ENCODE data around the gene FAM13A.

FAM13A gene

DNA sequence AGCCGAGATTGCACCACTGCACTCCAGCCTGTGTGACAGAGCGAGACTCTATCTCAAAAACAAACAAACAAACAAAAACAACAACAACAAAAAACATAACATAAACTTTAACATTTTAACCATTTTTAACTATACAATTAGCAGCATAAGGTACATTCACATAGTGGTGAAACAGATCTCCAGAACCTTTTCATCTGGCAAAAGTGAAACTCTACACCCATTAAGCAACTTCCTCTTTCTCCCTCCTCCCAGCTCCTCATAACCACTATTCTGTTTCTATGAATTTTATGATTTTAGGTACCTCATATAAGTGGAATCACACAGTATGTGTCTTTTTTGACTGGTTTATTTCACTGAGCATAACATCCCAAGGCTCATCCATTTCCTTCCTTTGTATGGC is 103.6 kb downstream of the FAM13A start:
- DNase-seq (ENCODE audit: low read depth): peak; percentile 36
- no peak overlapping the region for H3K4me3 ChIP-seq (replicated peaks; ENCODE audit: low read depth, low read length)

DNA sequence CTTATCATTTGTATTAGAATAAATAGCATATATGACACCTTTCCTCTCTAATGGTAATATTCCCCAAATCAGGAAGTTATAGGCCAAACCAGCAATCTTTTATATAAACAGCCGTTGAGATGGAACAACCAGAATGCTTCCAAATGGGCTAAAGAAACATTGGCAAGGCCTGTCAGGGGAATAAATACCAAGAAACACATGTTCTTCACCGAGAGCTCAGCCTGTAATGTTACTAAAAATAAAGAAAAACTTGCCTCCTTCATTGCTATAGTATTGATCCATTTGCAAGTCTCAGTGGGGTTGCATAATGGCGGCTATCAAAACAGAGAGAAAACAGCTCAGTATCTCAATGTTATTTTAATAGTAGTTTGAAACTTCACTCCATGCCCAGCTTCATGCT is 104.9 kb downstream of the FAM13A start:
- TF ChIP-seq, protein P1, sequence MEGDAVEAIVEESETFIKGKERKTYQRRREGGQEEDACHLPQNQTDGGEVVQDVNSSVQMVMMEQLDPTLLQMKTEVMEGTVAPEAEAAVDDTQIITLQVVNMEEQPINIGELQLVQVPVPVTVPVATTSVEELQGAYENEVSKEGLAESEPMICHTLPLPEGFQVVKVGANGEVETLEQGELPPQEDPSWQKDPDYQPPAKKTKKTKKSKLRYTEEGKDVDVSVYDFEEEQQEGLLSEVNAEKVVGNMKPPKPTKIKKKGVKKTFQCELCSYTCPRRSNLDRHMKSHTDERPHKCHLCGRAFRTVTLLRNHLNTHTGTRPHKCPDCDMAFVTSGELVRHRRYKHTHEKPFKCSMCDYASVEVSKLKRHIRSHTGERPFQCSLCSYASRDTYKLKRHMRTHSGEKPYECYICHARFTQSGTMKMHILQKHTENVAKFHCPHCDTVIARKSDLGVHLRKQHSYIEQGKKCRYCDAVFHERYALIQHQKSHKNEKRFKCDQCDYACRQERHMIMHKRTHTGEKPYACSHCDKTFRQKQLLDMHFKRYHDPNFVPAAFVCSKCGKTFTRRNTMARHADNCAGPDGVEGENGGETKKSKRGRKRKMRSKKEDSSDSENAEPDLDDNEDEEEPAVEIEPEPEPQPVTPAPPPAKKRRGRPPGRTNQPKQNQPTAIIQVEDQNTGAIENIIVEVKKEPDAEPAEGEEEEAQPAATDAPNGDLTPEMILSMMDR (IDR thresholded peaks at IDR 0.05; ENCODE audit: low read length, missing control alignments): no peak
- H3K4me3 ChIP-seq (replicated peaks; ENCODE audit: low read depth, low read length): no peak overlapping the region
- DNase-seq (ENCODE audit: low read depth): no peak

More for the DNA sequence above, 103.6 kb downstream of the FAM13A start:
- TF ChIP-seq, protein P1 (IDR thresholded peaks at IDR 0.05; ENCODE audit: low read length, missing control alignments): no peak

DNA sequence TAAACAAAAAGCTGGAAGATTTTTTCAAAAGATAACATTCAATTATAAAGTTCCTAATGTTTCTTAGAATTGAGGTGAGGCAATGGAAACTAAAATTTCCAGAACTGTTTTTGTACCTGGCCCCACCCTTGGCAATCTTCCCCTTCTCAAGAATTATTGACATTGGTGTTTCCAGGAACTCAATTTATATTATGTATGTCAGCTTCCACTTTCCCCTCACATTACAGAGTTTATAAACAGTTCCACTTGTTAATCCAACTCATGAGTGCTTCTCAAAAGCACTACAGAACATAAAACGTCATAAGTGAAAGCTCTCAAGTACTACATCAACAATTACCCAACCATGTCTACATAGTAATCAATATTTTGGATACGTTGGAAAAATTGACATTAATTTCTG is 107.4 kb downstream of the FAM13A start:
- DNase-seq (ENCODE audit: low read depth): no peak
- TF ChIP-seq, protein P1 (IDR thresholded peaks at IDR 0.05; ENCODE audit: low read length, missing control alignments): no peak
- H3K4me3 ChIP-seq (replicated peaks; ENCODE audit: low read depth, low read length): no peak overlapping the region

DNA sequence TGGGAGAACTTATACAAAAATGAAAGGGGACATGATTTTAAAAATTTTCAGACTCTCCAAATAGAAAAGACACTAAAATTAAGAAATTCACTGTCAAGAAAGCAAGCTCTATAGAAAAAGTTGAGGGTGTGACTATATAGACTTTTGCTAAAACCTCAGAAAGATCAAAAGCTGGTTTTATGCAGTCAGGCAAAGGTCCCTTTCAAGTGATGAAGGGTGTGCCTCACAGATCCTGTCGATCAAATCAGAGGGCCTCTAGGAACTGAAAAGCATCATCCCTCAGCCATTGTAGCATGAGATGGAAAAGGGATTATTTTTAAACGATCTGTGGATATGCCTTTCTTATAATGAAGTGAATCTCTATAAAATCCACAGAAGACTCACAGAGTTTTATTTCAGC is 116.5 kb downstream of the FAM13A start:
- DNase-seq (ENCODE audit: low read depth): no peak
- no peak overlapping the region for H3K4me3 ChIP-seq (replicated peaks; ENCODE audit: low read depth, low read length)
- TF ChIP-seq, protein P1 (IDR thresholded peaks at IDR 0.05; ENCODE audit: low read length, missing control alignments): no peak

DNA sequence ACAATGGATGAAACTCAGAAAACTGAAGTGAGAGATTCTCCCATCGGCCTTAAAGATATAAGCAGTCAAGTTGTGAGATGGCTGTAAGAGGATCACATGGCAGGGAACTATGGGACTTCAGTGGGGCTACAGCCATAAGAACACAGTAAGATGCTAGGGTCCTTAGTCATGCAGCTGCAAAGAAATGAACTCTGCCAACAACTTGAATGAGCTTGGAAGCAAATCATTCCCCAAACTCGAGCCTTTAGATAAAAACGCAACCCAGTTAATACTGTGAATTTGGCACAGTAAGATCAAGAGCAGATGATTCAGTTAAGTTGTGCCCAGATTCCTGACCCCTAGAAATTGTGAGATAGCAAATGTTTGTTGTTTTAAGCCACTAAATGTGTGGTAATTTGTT is 117.3 kb downstream of the FAM13A start:
- TF ChIP-seq, protein P1 (IDR thresholded peaks at IDR 0.05; ENCODE audit: low read length, missing control alignments): no peak
- H3K4me3 ChIP-seq (replicated peaks; ENCODE audit: low read depth, low read length): no peak overlapping the region
- DNase-seq (ENCODE audit: low read depth): peak; percentile 70

DNA sequence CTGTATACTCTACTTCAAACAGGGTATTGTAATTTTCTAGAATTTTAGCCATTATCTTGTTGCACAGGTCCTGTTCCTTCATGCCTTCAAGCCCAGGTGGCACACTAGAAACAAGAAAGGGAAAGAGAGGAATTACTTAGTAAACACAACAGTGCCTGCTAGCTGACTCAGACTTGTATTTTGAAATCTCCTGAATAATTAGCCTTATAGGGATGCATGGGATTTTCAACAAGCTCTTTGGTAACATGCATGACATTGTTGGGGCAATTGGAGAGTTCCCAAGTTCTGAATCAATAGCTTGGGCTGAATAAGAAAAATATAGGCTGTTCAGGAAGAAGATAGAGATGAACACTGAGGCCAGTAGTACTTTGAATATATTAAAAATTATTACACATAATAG is 118.8 kb downstream of the FAM13A start:
- no peak overlapping the region for H3K4me3 ChIP-seq (replicated peaks; ENCODE audit: low read depth, low read length)
- DNase-seq (ENCODE audit: low read depth): peak; percentile 96

DNA sequence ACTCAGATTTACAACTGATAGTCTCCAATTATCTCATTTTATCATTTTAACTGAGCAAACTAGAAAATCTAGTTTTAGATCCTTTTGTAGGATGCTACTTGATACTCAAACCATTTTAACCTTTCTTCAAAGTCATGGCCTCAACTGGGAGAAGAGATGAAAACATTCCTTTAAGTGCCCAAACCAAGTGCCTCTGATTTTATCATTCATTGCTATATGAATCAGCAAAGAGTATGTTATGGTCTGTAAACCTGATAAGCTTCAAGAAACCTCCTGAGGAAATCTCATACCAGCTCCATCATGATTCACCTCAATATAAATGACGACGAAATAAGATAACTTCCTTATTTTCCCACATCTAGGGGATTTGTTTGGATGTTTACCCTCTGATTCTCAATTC is 119.9 kb downstream of the FAM13A start:
- DNase-seq (ENCODE audit: low read depth): peak; percentile 51
- H3K4me3 ChIP-seq (replicated peaks; ENCODE audit: low read depth, low read length): no peak overlapping the region
- TF ChIP-seq, protein P1 (IDR thresholded peaks at IDR 0.05; ENCODE audit: low read length, missing control alignments): no peak

More for the DNA sequence above, 118.8 kb downstream of the FAM13A start:
- TF ChIP-seq, protein P1 (IDR thresholded peaks at IDR 0.05; ENCODE audit: low read length, missing control alignments): no peak

Measured in fibroblast of pulmonary artery (primary cell).